Left ventricle myocardium superior (tissue), 1 donor: ENCODE data around the gene ULK1. TPM values are rescaled to one million over a fixed set of nuclear protein-coding genes. Genes with fewer than 3 reads are reported as not detected.
"Not testable (repeated sequence)": the region's sequence is repeated elsewhere in the genome, so short reads cannot be mapped to it uniquely, and the experiment has no call there.

Experiments
- ATAC-seq: fragments of 200-7000 bp; cut with Tn5 transposase; one replicate; pipeline ENCODE4 v1.9.1; 2020; ENCODE audit warnings: mild to moderate bottlenecking, moderate library complexity
- DNase-seq: peaks from one replicate; pipeline ENCODE4 v3.0.0-alpha.2; 2020
- intact Hi-C: fragments of 100-400 bp; cut with micrococcal nuclease; formaldehyde crosslinking; loops from one replicate; pipeline ENCODE4 v1.11.0; 2022
- total RNA-seq: library from RNA; stranded (reverse); fragmentation: NEBNext Ultra II Directional; extraction: Animal tissue kit (Norgen Biotek cat#: 25700); gene quantifications from one replicate; pipeline ENCODE4 v1.2.1, GENCODE V29; 2021
- donor health status: DM: no; HTN: yes; CAD: no; lungs with severe emphysema.

ULK1 gene
- total RNA-seq, 1 donor from 2014 or later, result 64.0 TPM

- ATAC-seq, result peak; percentile 82
- intact Hi-C loops, result no loop called here
- DNase-seq, result peak; percentile 57
Measured at GRCh38 chr12:131860472-131861260, 33.8 kb upstream of the ULK1 start.

- ATAC-seq, result no peak
- intact Hi-C loops, result no loop called here
- DNase-seq, result no peak
Measured at GRCh38 chr12:131861261-131862083, 33.0 kb upstream of the ULK1 start.

- no peak for ATAC-seq
- intact Hi-C loops, result no loop called here
- DNase-seq, result no peak
Measured at GRCh38 chr12:131862084-131862441, 32.4 kb upstream of the ULK1 start.

GRCh38 chr12:131862600-131862993 is 31.8 kb upstream of the ULK1 start:
- intact Hi-C loops, result no loop called here
- DNase-seq, result no peak

GRCh38 chr12:131862994-131863710 is 31.3 kb upstream of the ULK1 start:
- DNase-seq (no peak), ATAC-seq (no peak)
- intact Hi-C loops, result no loop called here

More at GRCh38 chr12:131862600-131862993, 31.8 kb upstream of the ULK1 start:
- ATAC-seq, result no peak

GRCh38 chr12:131863711-131864396 is 30.6 kb upstream of the ULK1 start:
- intact Hi-C loops, result no loop called here
- DNase-seq (no peak), ATAC-seq (no peak)

GRCh38 chr12:131864469-131864868 is 30.0 kb upstream of the ULK1 start:
- ATAC-seq (no peak), DNase-seq (no peak)
- intact Hi-C loops, result no loop called here

- ATAC-seq (no peak), DNase-seq (no peak)
- intact Hi-C loops, result no loop called here
Measured at GRCh38 chr12:131865180-131865875, 29.1 kb upstream of the ULK1 start.

- DNase-seq (no peak), ATAC-seq (no peak)
- intact Hi-C loops, result no loop called here
Measured at GRCh38 chr12:131867471-131867870, 27.0 kb upstream of the ULK1 start.

GRCh38 chr12:131867891-131868675 is 26.3 kb upstream of the ULK1 start:
- ATAC-seq, result no peak
- no peak for DNase-seq
- intact Hi-C loops, result no loop called here

- DNase-seq (no peak), ATAC-seq (no peak)
- intact Hi-C loops, result no loop called here
Measured at GRCh38 chr12:131869871-131870418, 24.5 kb upstream of the ULK1 start.

GRCh38 chr12:131871677-131872076 is 22.7 kb upstream of the ULK1 start:
- DNase-seq (no peak), ATAC-seq (no peak)
- intact Hi-C loops, result no loop called here

GRCh38 chr12:131872154-131873051 is 22.0 kb upstream of the ULK1 start:
- intact Hi-C loops, result no loop called here
- DNase-seq, result no peak
- ATAC-seq, result no peak

- ATAC-seq, result no peak
- intact Hi-C loops, result no loop called here
- no peak for DNase-seq
Measured at GRCh38 chr12:131873293-131873692, 21.1 kb upstream of the ULK1 start.

- DNase-seq, intact Hi-C loops, ATAC-seq: not testable (repeated sequence)
Measured at GRCh38 chr12:131874972-131875371, 19.4 kb upstream of the ULK1 start.

GRCh38 chr12:131877216-131877615 is 17.2 kb upstream of the ULK1 start:
- ATAC-seq, result not testable (repeated sequence)

GRCh38 chr12:131878436-131878835 is 16.0 kb upstream of the ULK1 start:
- ATAC-seq, intact Hi-C loops: not testable (repeated sequence)

More at GRCh38 chr12:131877216-131877615, 17.2 kb upstream of the ULK1 start:
- DNase-seq, intact Hi-C loops: not testable (repeated sequence)

More at GRCh38 chr12:131878436-131878835, 16.0 kb upstream of the ULK1 start:
- not testable (repeated sequence) for DNase-seq
